Coronary artery (tissue), 2 donors: Measurements from ENCODE around the gene ING3.

Experiments used
- DNase-seq: peaks from one replicate; pipeline ENCODE4 v3.0.0-alpha.2; 2017; ENCODE audit warnings: low spot score
- H3K27ac ChIP-seq, 2 donors: fragments of 200-600 bp; sonication (generic); one replicate each; pipeline ENCODE4 v1.5.1; 2016 to 2019
- H3K4me3 ChIP-seq: fragments of 200-600 bp; sonication (generic); 2 replicates; pipeline ENCODE4 v1.5.1; 2016; ENCODE audit warnings: mild to moderate bottlenecking, moderate library complexity
- TF ChIP-seq, protein P1 (sequence below): fragments of 200-600 bp; sonication (generic); IDR thresholded peaks from one replicate; pipeline ENCODE4 v1.5.1; 2019; ENCODE audit warnings: antibody characterized with exemption

ING3 gene

GRCh38 chr7:120992965-120993494, 42.5 kb downstream of the ING3 start:
- Histone ChIP-seq H3K4me3 (peak overlapping the region; percentile 83), H3K27ac (peak overlapping the region; percentile 96 to 97)
- DNase-seq, result no peak
- TF ChIP-seq, protein P1, sequence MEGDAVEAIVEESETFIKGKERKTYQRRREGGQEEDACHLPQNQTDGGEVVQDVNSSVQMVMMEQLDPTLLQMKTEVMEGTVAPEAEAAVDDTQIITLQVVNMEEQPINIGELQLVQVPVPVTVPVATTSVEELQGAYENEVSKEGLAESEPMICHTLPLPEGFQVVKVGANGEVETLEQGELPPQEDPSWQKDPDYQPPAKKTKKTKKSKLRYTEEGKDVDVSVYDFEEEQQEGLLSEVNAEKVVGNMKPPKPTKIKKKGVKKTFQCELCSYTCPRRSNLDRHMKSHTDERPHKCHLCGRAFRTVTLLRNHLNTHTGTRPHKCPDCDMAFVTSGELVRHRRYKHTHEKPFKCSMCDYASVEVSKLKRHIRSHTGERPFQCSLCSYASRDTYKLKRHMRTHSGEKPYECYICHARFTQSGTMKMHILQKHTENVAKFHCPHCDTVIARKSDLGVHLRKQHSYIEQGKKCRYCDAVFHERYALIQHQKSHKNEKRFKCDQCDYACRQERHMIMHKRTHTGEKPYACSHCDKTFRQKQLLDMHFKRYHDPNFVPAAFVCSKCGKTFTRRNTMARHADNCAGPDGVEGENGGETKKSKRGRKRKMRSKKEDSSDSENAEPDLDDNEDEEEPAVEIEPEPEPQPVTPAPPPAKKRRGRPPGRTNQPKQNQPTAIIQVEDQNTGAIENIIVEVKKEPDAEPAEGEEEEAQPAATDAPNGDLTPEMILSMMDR, result no peak

DNA sequence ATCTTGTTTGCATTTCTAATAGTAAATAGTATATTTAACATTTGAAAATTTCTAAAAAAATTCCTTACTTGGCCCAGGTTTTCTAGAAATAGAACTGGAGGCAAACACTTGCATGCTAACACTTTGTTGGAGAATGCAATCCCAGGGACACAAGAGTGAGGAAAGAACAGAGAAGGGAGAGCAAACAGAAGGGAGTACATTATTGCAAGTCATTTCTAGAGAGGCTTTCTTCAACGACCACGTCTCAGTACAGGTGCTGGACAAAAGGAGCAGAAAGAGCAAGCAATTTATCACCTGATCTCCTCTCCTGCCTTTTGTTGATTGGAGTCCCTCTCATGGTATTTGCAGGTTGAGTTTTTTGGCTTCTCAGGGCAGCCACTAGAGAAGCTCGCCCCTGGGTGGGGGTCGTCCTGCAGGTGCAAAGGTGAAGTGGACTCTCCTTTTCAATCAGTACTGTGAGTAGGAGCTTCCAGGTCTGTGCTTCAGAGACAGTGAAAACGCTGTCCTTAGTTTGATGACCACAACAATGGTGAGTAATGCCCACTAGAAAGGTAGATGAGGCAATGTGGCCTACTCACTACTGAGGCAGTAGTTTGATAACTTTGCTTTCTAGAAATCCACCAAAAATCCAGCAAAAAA, 43.1 kb downstream of the ING3 start:
- H3K27ac ChIP-seq, result peak overlapping the region; percentile 96 to 97

GRCh38 chr7:120994512-120995410, 44.2 kb downstream of the ING3 start:
- no peak for DNase-seq
- Histone ChIP-seq H3K27ac (peak overlapping the region; percentile 19 to 65), H3K4me3 (peak overlapping the region; percentile 14)
- TF ChIP-seq, protein P1, result no peak

More for the DNA sequence above, 43.1 kb downstream of the ING3 start:
- peak overlapping the region; percentile 83 for H3K4me3 ChIP-seq
- DNase-seq, result no peak
- TF ChIP-seq, protein P1, result no peak

GRCh38 chr7:120995654-120996053, 45.1 kb downstream of the ING3 start:
- Histone ChIP-seq H3K4me3 (no peak overlapping the region), H3K27ac (peak overlapping the region in 1 of 2 donors; percentile 24)
- TF ChIP-seq, protein P1, result no peak
- DNase-seq, result no peak

GRCh38 chr7:120996333-120996987, 45.9 kb downstream of the ING3 start:
- Histone ChIP-seq H3K4me3 (no peak overlapping the region), H3K27ac (peak overlapping the region; percentile 50 to 81)
- TF ChIP-seq, protein P1, result no peak
- no peak for DNase-seq

- Histone ChIP-seq H3K27ac (peak overlapping the region; percentile 50 to 81), H3K4me3 (no peak overlapping the region)
- no peak for DNase-seq
- TF ChIP-seq, protein P1, result no peak
Measured at GRCh38 chr7:120996988-120997345, 46.4 kb downstream of the ING3 start.
